GM18870 (cell line): Measurements from ENCODE around the gene MINK1.

Experiments used
- ATAC-seq: cut with Tn5 transposase; IDR thresholded peaks from one replicate; pipeline ENCODE4 v1.9.1; 2021; ENCODE audit warnings: moderate library complexity; ENCODE audit not compliant: unreplicated experiment

MINK1 gene

GRCh38 chr17:4810696-4811290 is 22.3 kb upstream of the MINK1 start:
- no peak for ATAC-seq

GRCh38 chr17:4811471-4811870 is 21.7 kb upstream of the MINK1 start:
- no peak for ATAC-seq

- ATAC-seq, result no peak
These were observed 20.4 kb upstream of the MINK1 start for GRCh38 chr17:4812690-4813089.

GRCh38 chr17:4815043-4815675 is 18.0 kb upstream of the MINK1 start:
- no peak for ATAC-seq

GRCh38 chr17:4816826-4817225 is 16.3 kb upstream of the MINK1 start:
- ATAC-seq, result no peak

- no peak for ATAC-seq
These were observed 14.9 kb upstream of the MINK1 start for GRCh38 chr17:4818276-4818675.

GRCh38 chr17:4822835-4823234 is 10.3 kb upstream of the MINK1 start:
- ATAC-seq, result no peak

GRCh38 chr17:4823373-4824089 is 9.6 kb upstream of the MINK1 start:
- ATAC-seq, result no peak

GRCh38 chr17:4827399-4827798 is 5.7 kb upstream of the MINK1 start:
- ATAC-seq, result no peak

- peak; percentile 10 for ATAC-seq
These were observed 337 bp upstream of the MINK1 start for GRCh38 chr17:4832829-4833177.

GRCh38 chr17:4833941-4834680 is 971 bp downstream of the MINK1 start:
- no peak for ATAC-seq

GRCh38 chr17:4834681-4835020 is 1.5 kb downstream of the MINK1 start:
- no peak for ATAC-seq

- no peak for ATAC-seq
These were observed 3.1 kb downstream of the MINK1 start for GRCh38 chr17:4836221-4836620.

GRCh38 chr17:4837471-4838308 is 4.5 kb downstream of the MINK1 start:
- no peak for ATAC-seq

- ATAC-seq, result no peak
These were observed 5.2 kb downstream of the MINK1 start for GRCh38 chr17:4838309-4838785.

- ATAC-seq, result no peak
These were observed 6.1 kb downstream of the MINK1 start for GRCh38 chr17:4839221-4839620.

GRCh38 chr17:4839965-4840892 is 7.1 kb downstream of the MINK1 start:
- ATAC-seq, result no peak

- no peak for ATAC-seq
These were observed 7.7 kb downstream of the MINK1 start for GRCh38 chr17:4840893-4841242.

- no peak for ATAC-seq
These were observed 9.2 kb downstream of the MINK1 start for GRCh38 chr17:4842376-4842775.
